22Rv1 (cell line): Measurements from ENCODE around the gene GCNT3.
"Not testable (repeated sequence)": the region's sequence is repeated elsewhere in the genome, so short reads cannot be mapped to it uniquely, and the experiment has no call there.

Experiments used
- H3K27ac ChIP-seq: fragments of 450-650 bp; 2 replicates; pipeline ENCODE4 v1.5.1; 2017
- CTCF ChIP-seq: fragments of 450-650 bp; IDR thresholded peaks from 2 replicates; pipeline ENCODE4 v1.5.1; 2017; ENCODE audit warnings: mild to moderate bottlenecking
- ZFX ChIP-seq: fragments of 450-650 bp; IDR thresholded peaks from 2 replicates; pipeline ENCODE4 v1.6.1; 2017; ENCODE audit warnings: antibody characterized with exemption, borderline replicate concordance

The GCNT3 gene

DNA sequence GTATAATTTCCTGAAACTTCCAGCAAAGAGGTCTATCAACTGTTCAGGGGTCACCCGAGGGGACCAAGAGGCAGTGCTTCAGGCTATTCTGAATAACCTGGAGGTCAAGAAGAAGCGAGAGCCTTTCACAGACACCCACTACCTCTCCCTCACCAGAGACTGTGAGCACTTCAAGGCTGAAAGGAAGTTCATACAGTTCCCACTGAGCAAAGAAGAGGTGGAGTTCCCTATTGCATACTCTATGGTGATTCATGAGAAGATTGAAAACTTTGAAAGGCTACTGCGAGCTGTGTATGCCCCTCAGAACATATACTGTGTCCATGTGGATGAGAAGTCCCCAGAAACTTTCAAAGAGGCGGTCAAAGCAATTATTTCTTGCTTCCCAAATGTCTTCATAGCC, 6.8 kb downstream of the GCNT3 start:
- H3K27ac ChIP-seq, result no peak overlapping the region
- TF ChIP-seq CTCF (no peak), ZFX (no peak)

DNA sequence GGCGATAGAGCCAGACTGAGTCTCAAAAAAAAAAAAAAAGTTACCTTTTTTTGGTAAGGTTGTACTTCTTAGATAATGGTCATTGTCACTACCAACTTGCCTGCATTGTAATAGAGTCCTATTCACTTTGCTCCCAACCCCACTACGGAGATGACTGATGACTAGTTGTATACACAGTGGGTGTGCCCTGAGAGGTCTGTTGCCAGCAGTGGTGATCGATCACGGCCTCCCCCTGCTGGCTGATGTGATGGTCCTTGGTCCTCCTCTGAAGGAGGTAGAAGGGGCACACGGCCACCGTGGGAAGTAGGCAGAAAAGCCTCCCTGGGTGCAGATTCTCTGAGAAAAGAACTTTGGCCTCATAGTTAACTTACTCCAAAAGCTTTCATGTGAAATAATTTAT, 10.7 kb downstream of the GCNT3 start:
- no peak overlapping the region for H3K27ac ChIP-seq
- TF ChIP-seq CTCF (peak; percentile 56), ZFX (no peak)

- H3K27ac ChIP-seq, result no peak overlapping the region
- TF ChIP-seq CTCF (0 out of 2 replicates have a peak, but pooled peaks have one; percentile 21), ZFX (no peak)
Measured at GRCh38 chr15:59632714-59633113, 21.1 kb downstream of the GCNT3 start.

DNA sequence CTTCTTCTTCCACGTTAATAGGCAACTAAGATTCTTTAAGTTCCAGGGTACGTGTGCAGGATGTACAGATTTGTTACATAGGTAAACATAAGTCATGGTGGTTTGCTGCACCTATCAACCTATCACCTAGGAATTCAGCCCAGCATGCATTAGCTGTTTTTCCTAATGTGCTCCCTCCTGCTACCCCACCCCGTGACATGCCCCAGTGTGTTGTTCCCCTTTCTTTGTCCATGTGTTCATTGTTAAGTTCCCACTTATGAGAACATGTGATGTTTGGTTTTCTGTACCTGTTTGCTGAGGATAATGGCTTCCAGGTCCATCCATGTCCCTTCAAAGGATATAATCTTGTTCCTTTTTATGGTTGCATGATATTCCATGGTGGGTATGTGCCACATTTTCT, 24.6 kb downstream of the GCNT3 start:
- no peak overlapping the region for H3K27ac ChIP-seq
- TF ChIP-seq ZFX, result no peak
- TF ChIP-seq CTCF, result no peak

GRCh38 chr15:59637507-59637906, 25.9 kb downstream of the GCNT3 start:
- H3K27ac ChIP-seq, result not testable (repeated sequence)

DNA sequence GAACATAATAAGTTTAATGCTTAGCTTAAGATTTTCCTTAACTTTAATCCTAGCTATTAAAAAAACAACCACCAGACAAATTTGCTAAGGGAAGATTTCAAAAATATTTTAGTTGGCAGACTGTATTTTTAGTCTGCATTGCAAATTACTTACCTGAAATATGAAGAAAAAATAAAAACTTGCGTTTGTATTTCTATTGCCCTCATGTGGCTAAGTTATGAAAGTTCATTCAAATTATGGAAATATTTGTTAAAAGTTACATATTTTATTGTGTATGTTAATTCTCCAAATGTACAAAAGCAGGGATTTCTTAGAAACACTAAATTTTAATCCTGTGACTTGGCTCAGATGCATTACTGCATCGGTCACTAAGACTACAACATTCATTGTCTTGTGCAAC, 30.8 kb downstream of the GCNT3 start:
- TF ChIP-seq CTCF (no peak), ZFX (no peak)
- no peak overlapping the region for H3K27ac ChIP-seq

More at GRCh38 chr15:59637507-59637906, 25.9 kb downstream of the GCNT3 start:
- peak; percentile 32 for TF ChIP-seq CTCF

- no peak for TF ChIP-seq ZFX
- TF ChIP-seq CTCF, result no peak
- no peak overlapping the region for H3K27ac ChIP-seq
Measured at GRCh38 chr15:59644756-59645155, 33.2 kb downstream of the GCNT3 start.

- not testable (repeated sequence) for H3K27ac ChIP-seq
Measured at GRCh38 chr15:59645812-59646211, 34.2 kb downstream of the GCNT3 start.
